ENCODE results near the gene DALRD3. TPM values are rescaled to one million over a fixed set of nuclear protein-coding genes. Genes with fewer than 3 reads are reported as not detected.

Gene DALRD3
- total and polyA plus RNA-seq, 2 of the 8 experiments (the other 6 are each of a cell fraction or from before 2014, with no cell fraction given), result 30.4 to 86.5 TPM

DNA sequence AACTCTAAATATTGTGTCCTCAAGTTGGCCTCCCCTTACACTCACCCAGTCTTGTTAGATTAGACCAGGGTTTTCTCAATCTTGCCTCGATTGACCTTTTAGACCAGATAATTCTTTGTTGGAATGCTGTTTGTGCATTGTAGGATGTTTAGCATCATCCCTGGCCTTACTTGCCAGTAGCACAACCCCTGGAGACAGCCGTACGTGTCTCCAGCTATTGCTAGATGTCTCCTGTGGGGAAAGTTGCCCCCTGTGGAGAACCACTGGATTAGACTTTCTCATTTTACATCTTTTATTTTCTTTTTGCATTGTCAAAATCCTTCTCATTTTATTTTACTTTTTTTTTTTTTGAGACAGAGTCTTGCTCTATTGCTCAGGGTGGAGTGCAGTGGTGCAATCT, 9.0 kb downstream of the DALRD3 start:
- H3K18ac ChIP-seq (ENCODE audit: extremely low read depth, low read length), result no peak overlapping the region
- no peak overlapping the region for H3K14ac ChIP-seq (ENCODE audit: insufficient read length)
- H3K4ac ChIP-seq (replicated peaks; ENCODE audit: insufficient read length, low read depth, low read length), result no peak overlapping the region
- H3K79me2 ChIP-seq (ENCODE audit: control insufficient read depth in 1 of 2, insufficient read depth in 2 of 2, low read length in 2 of 2), result peaks cover 11 to 56% of the 10 kb centered on the region in 2 experiments
- H3K79me1 ChIP-seq (ENCODE audit: low read depth, low read length), result peaks cover 19% of the 10 kb centered on the region
- no peak overlapping the region for H4K91ac ChIP-seq (replicated peaks; ENCODE audit: insufficient read length, low read length)
- no peak for FAIRE-seq
- H3K9ac ChIP-seq (replicated peaks in 1 of 4; ENCODE audit: extremely low read depth in 1 of 4, low read depth in 3 of 4, low read length in 3 of 4), result no peak overlapping the region
- H2BK15ac ChIP-seq (ENCODE audit: low read length), result no peak overlapping the region
- no peak overlapping the region for H3K56ac ChIP-seq (replicated peaks; ENCODE audit: insufficient read length, low read depth, low read length)
- H2BK120ac ChIP-seq (replicated peaks; ENCODE audit: low read depth, low read length), result no peak overlapping the region
- peaks cover 5 to 32% (median 15%) of the 10 kb centered on the region in 4 experiments for H3K36me3 ChIP-seq (ENCODE audit: control insufficient read depth in 2 of 4, insufficient read depth in 4 of 4, low read length in 3 of 4)
- ChIA-PET POLR2A (ENCODE audit: partially characterized antibody) (interaction anchor here (1.0 to 38.8 kb wide), 8 partner anchors 4 to 347 kb away, joined by 3 to 1518 read pairs (median 5); partner anchors contain the start of genes CELSR3, DALRD3, IMPDH2 and NDUFAF3), CTCF (ENCODE audit: partially characterized antibody) (interaction anchor here (0.6 to 24.3 kb wide), 3 partner anchors 15 to 110 kb away, joined by 3 to 467 read pairs (median 51); partner anchors contain the start of genes NDUFAF3 and P4HTM)
- no peak overlapping the region for H2AFZ ChIP-seq (ENCODE audit: low read length)
- WGBS, 2 experiments (ENCODE audit: extremely low coverage in 1 of 2, insufficient coverage in 1 of 2, insufficient read length in 1 of 2, insufficient replicate concordance in 2 of 2, low coverage in 1 of 2, low lambda C conversion rate in 2 of 2, missing lambda C conversion rate in 1 of 2), result 95% methylated on average over 3 of the region's 3 CpGs; no CpG with 5 or more reads in 1 of the 2 experiments
- H3K4me2 ChIP-seq (ENCODE audit: insufficient read depth in 1 of 2, low read depth in 2 of 2, low read length in 2 of 2), result no peak overlapping the region
- no peak overlapping the region for H3K27ac ChIP-seq (ENCODE audit: low read depth, low read length)
- H2BK5ac ChIP-seq (ENCODE audit: low read depth, low read length), result no peak overlapping the region
- no peaks in the 10 kb centered on the region for H3K27me3 ChIP-seq (replicated peaks in 1 of 4; ENCODE audit: control insufficient read depth in 3 of 4, extremely low read depth in 1 of 4, insufficient read depth in 3 of 4, low read length in 3 of 4)
- DNase-seq (ENCODE audit: low read depth in 1 of 2, low spot score in 2 of 2), result no peak
- H2BK12ac ChIP-seq (ENCODE audit: low read depth, low read length), result no peak overlapping the region
- no peak overlapping the region for H4K5ac ChIP-seq (ENCODE audit: insufficient read length, low read depth, low read length)
- H3K4me1 ChIP-seq (replicated peaks in 1 of 4; ENCODE audit: control insufficient read depth in 3 of 4, insufficient read depth in 4 of 4, low read length in 3 of 4), result peaks cover 0 to 14% (median 6%) of the 10 kb centered on the region in 4 experiments; a peak in 5 of 7 replicates
- H3K23ac ChIP-seq (ENCODE audit: insufficient read length), result no peak overlapping the region
- peaks cover 14% of the 10 kb centered on the region for H3K23me2 ChIP-seq (ENCODE audit: low read depth, low read length)
- H3K4me3 ChIP-seq (ENCODE audit: extremely low read depth in 1 of 4, insufficient read depth in 2 of 4, low read depth in 3 of 4, low read length in 4 of 4), result no peak overlapping the region
- no peak overlapping the region for H2AK5ac ChIP-seq (ENCODE audit: low read depth, low read length)
- peaks cover 29 to 39% of the 10 kb centered on the region in 2 experiments for H4K20me1 ChIP-seq (replicated peaks in 1 of 2; ENCODE audit: control insufficient read depth in 1 of 2, insufficient read depth in 2 of 2, low read length in 2 of 2)
- H3K9me3 ChIP-seq (ENCODE audit: insufficient read depth in 2 of 2, low read depth in 1 of 2, low read length in 1 of 2), result no peaks in the 10 kb centered on the region
- H2BK20ac ChIP-seq (ENCODE audit: low read length), result no peak overlapping the region
- no peak overlapping the region for H4K8ac ChIP-seq (ENCODE audit: extremely low read depth, insufficient read depth, low read length)
- TF ChIP-seq ASH2L (IDR thresholded peaks at IDR 0.05; ENCODE audit: low read length) (no peak), TAF1 (IDR thresholded peaks at IDR 0.05; ENCODE audit: low read depth, low read length) (no peak), CREB1 (IDR thresholded peaks at IDR 0.05) (no peak), CEBPB (IDR thresholded peaks at IDR 0.05; ENCODE audit: low read depth, low read length) (no peak), KDM1A (IDR thresholded peaks at IDR 0.05; ENCODE audit: borderline replicate concordance, low read length) (no peak), RBBP5 (IDR thresholded peaks at IDR 0.05; ENCODE audit: borderline replicate concordance, low read depth, low read length) (no peak), CBX8 (IDR thresholded peaks at IDR 0.05; ENCODE audit: borderline replicate concordance, low read depth, low read length) (no peak), HDAC2 (IDR thresholded peaks at IDR 0.05; ENCODE audit: borderline replicate concordance in 1 of 2, low read depth in 2 of 2, low read length in 2 of 2) (no peak)
- TF ChIP-seq, protein P1, sequence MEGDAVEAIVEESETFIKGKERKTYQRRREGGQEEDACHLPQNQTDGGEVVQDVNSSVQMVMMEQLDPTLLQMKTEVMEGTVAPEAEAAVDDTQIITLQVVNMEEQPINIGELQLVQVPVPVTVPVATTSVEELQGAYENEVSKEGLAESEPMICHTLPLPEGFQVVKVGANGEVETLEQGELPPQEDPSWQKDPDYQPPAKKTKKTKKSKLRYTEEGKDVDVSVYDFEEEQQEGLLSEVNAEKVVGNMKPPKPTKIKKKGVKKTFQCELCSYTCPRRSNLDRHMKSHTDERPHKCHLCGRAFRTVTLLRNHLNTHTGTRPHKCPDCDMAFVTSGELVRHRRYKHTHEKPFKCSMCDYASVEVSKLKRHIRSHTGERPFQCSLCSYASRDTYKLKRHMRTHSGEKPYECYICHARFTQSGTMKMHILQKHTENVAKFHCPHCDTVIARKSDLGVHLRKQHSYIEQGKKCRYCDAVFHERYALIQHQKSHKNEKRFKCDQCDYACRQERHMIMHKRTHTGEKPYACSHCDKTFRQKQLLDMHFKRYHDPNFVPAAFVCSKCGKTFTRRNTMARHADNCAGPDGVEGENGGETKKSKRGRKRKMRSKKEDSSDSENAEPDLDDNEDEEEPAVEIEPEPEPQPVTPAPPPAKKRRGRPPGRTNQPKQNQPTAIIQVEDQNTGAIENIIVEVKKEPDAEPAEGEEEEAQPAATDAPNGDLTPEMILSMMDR (IDR thresholded peaks at IDR 0.05; ENCODE audit: control extremely low read depth in 1 of 3, insufficient read depth in 1 of 3, low read depth in 1 of 3, low read length in 3 of 3), result no peak
- TF ChIP-seq, protein P2, sequence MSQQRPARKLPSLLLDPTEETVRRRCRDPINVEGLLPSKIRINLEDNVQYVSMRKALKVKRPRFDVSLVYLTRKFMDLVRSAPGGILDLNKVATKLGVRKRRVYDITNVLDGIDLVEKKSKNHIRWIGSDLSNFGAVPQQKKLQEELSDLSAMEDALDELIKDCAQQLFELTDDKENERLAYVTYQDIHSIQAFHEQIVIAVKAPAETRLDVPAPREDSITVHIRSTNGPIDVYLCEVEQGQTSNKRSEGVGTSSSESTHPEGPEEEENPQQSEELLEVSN (IDR thresholded peaks at IDR 0.05), result no peak
